HG02852 (cell line): Measurements from ENCODE around the gene ARID3A.
"Not testable (repeated sequence)": the region's sequence is repeated elsewhere in the genome, so short reads cannot be mapped to it uniquely, and the experiment has no call there.

Source experiments
- ATAC-seq: cut with Tn5 transposase; IDR thresholded peaks from one replicate; pipeline ENCODE4 v1.9.1; 2021; ENCODE audit warnings: mild to moderate bottlenecking, moderate library complexity; ENCODE audit not compliant: unreplicated experiment

ARID3A gene

GRCh38 chr19:945401-946252 lies 19.8 kb downstream of the ARID3A start:
- ATAC-seq = no peak

DNA sequence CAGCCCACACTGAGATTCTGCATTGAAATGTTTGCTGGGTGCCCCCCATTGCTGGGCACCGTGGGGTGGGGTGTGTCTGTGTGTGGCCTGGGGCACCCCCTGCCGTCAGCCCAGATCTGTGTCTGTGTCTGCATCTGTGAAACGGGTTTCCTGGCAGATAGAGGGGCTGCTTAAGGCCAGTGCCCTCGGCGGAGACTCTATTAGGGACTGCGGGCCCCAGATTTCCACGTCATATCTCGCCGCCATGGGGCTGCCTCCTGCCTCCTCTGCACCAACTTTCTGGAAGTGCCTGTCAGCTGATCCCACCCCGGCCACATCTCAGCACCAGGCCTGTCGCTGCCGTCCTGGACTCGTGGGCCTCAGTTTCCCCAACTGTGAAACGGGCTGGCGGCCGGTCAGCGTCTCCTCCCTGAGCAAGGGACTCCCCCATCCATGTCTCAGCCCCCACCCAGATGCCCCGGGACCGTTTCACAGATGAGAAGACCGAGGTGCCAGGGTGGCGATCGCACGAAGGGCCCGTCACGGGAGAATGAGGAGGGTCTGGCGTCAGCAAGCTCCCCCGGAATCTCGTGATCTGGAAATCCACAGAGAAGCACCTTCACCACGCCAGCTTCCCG lies 21.4 kb downstream of the ARID3A start:
- peak; percentile 13 for ATAC-seq

- ATAC-seq = peak; percentile 64
Measured at GRCh38 chr19:947707-948539, 22.1 kb downstream of the ARID3A start.

DNA sequence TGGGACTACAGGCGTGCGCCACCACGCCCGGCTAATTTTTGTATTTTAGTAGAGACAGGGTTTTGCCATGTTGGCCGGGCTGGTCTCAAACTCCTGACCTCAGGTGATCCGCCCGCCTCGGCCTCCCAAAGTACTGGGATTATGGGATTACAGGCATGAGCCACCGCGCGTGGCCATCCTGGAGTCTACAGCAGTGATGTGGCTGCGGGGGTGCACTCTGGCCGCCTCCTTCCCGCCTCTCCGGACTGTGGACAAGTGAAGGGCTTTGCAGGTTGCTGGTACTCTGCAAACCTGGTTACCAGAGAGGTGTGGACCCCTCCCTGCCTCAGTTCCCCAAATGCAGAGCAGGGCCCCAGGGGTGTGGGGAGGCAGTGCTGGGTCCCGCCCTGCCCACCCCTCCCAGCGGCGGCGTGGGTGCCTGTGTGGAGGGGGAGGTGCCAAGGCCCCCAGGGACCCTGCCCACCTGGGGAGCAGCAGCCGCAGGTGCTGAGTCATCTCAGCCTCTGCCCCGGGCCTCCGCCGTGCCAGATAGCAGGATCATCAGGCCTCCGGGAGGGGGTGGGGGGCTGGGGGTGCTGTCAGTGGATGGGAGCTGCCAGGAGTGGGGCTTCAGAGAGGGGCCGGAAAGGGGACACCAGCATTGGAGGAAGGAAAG lies 23.1 kb downstream of the ARID3A start:
- ATAC-seq = no peak

DNA sequence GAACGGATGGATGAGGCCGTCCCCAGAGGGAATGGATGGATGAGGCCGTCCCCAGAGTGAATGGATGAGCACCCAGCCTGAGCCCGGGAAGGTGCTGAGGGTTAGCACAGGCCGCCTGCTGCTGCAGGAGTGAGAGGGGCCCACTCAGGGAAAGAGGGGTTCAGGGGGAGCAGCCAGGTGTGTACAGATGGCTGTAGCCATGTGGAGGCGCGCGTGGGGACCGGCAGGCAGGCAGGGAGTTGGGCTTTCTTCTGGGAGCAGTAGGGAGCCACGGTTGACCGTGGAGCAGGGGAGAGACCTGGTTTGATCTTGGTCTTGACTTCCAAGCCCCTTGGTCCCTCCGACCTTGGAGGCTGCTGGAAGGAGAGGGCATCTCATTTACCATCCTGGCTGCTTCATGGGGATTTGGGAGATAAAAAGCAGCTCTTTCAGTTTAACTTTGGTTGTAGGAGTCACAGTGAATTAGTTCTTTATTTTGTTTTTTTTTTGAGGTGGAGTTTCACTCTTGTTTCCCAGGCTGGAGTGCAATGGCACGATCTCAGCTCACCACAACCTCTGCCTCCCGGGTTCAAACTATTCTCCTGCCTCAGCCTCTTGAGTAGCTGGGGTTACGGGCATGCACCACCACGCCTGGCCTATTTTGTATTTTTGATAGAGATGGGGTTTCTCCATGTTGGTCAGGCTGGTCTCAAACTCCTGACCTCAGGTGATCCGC lies 24.7 kb downstream of the ARID3A start:
- no peak for ATAC-seq

- no peak for ATAC-seq
Measured at GRCh38 chr19:952049-952679, 26.3 kb downstream of the ARID3A start.

DNA sequence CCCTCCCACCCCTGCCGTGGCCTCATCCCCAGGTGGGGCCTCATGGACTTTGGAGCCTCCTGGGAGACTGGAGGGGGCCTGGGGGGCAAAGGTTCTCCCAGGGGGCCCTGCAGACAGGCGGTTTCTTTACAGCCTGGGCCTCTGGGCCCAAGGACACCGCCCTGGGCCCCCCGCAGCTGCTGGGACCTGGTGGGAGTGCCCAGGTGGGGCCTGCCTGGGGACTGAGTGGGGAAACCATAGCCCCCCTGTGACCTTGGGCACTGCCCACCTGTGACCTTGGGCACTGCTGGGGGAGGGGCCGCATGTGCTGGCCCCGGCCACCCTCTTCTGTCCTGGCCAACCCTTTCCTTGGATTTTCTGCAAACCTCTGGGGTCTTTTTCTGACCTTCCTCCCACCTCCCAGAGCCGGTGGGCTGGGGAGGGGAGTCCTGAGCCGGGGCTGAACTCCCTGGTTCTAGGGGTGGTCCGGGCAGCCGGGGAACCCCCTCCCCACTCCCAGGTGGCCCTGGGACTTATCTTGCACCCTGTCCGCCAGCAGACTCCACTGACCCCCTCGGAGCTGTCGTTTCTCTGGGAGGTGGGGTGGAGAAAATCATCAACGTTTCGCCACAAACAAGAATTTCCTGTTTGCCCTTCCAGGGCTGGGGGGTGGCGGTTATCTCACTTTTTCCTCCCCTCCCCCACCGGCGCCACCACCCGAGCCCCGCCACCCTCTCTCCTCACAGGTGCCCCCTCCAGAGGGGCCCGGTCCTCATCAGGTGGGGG lies 27.0 kb downstream of the ARID3A start:
- ATAC-seq = no peak

- no peak for ATAC-seq
Measured at GRCh38 chr19:953445-954271, 27.8 kb downstream of the ARID3A start.

- no peak for ATAC-seq
Measured at GRCh38 chr19:954272-954671, 28.4 kb downstream of the ARID3A start.

GRCh38 chr19:954672-955494 lies 29.0 kb downstream of the ARID3A start:
- no peak for ATAC-seq

DNA sequence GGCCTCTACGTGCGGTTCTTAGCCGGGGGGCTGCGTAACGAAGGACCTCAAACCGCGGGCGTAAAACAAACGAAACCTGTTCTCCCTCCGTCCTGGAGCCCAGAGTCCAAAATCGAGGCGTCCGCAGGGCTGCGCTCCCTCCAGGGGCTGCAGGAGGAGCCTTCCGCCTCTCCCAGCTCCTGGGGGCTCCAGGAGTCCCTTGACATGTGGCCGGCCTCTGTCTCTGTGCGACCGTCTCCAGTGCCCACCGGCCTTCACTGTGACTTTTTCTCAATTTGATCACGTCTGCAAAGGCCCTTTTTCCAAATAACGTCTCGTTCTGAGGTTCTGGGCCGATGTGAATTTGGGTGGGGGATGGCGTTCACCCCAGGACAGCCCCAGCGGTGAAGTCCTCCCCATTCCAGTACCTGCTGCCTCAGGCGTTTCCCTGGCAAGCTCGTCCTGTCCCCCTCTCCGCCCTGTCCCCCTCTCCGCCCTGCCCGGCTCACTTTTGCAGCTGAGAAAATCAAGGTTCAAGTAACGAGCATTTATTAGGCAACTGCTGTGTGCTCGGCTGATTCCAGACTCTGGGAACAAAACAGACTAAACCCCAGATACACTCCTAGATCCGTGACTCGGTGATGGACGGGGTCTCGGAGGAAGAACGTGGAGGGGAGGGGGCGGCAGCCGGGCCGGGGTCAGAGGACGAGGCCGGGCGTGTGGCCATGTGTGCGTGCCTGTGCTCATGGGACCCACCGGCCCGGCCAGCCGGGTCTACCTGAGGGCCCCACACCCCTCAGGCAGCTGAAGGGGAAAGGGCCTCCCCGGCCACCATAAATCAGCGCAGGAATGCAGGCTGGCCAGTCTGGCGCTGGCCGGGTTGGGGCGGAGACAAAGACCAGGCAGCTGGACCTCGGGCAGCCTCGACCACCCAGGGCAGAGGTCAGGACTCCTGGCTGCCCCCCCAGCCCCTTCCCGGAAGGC lies 30.2 kb downstream of the ARID3A start:
- ATAC-seq = no peak

- no peak for ATAC-seq
Measured at GRCh38 chr19:956766-957440, 31.1 kb downstream of the ARID3A start.

GRCh38 chr19:957578-957977 lies 31.7 kb downstream of the ARID3A start:
- ATAC-seq = not testable (repeated sequence)

DNA sequence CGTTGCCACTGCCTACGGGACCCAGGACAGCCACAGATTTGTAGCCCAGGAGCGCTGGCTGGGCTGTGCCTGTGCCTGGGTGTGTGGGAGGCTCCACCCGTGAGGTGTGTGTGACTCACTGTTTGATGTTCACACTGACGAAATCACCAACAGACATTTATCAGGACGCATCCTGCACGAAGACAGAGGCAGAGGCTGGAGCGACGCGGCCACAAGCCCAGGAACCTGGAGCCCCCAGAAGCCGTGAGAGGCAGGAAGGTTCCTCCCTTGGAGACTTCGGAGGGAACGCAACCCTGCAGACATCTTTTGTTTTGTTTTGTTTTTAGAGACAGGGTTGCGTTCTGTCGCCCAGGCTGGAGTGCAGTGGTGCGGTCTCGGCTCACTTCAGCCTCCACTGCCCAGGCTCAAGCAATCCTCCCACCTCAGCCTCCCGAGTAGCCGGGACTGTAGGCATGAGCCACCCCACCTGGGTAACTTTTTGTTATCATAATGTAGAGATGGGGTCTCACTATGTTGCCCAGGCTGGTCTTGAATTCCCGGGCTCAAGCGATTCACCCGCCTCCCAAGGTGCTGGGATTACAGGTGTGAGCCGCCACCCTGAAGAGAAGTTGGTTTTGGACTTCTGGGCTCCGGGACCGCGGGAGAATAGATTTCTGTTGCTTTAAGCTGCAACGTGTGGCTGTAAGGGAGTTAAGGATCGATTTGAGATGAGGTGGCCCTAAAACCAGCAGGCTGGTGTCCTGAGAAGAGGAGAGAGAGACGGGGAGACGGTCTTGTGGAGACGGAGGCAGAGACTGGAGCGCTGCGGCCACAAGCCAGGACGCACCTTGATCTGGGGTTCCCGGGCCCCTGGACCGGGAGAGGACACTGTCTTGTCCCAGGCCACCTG lies 33.4 kb downstream of the ARID3A start:
- no peak for ATAC-seq

- no peak for ATAC-seq
Measured at GRCh38 chr19:960020-960419, 34.2 kb downstream of the ARID3A start.
